Cardiac muscle cell (in vitro differentiated cells and primary cell): Measurements from ENCODE around the gene SLC44A5. TPM values are rescaled to one million over a fixed set of nuclear protein-coding genes. Genes with fewer than 3 reads are reported as not detected.
A peak's percentile ranks its signal among the peaks of the same experiment; 100 is the strongest.
"Not testable (repeated sequence)": the region's sequence is repeated elsewhere in the genome, so short reads cannot be mapped to it uniquely, and the experiment has no call there.

Experiments used
- DNase-seq, 2 donors: peaks; one replicate each; pipeline versions ENCODE4 v3.0.0 to v3.0.0-alpha.2; 2010 to 2017; ENCODE audit warnings: low read depth in 1 of 2, low spot score in 1 of 2
- H3K27ac ChIP-seq: fragments of 200-600 bp; sonication (generic); 2 replicates; pipeline ENCODE4 v1.5.1; 2016
- H3K27me3 ChIP-seq: fragments of 200-600 bp; sonication (generic); 2 replicates; pipeline ENCODE4 v1.6.0; 2016; ENCODE audit warnings: control low read depth
- H3K36me3 ChIP-seq: fragments of 200-600 bp; sonication (generic); 2 replicates; pipeline ENCODE4 v1.5.1; 2016; ENCODE audit warnings: control low read depth
- H3K4me1 ChIP-seq: fragments of 200-600 bp; sonication (generic); 2 replicates; pipeline ENCODE4 v1.8.1; 2017; ENCODE audit warnings: low read depth, mild to moderate bottlenecking, mixed run types
- H3K4me3 ChIP-seq: fragments of 200-600 bp; sonication (generic); 2 replicates; pipeline ENCODE4 v1.5.1; 2016; ENCODE audit warnings: mild to moderate bottlenecking
- H3K9me3 ChIP-seq: fragments of 200-600 bp; sonication (generic); 2 replicates; pipeline ENCODE4 v1.5.1; 2017; ENCODE audit warnings: low read depth, mild to moderate bottlenecking, control low read depth
- CTCF ChIP-seq: IDR thresholded peaks from 2 replicates; pipeline ENCODE4 v1.5.1; 2012; ENCODE audit warnings: low read depth, mild to moderate bottlenecking, low read length
- polyA plus RNA-seq: library from polyadenylated mRNA; unstranded; fragments of >200 nt; fragmentation: Nextera tagmentation; extraction: Ambion mirVana; gene quantifications from 2 replicates; pipeline ENCODE4 v1.2.1, GENCODE V29; 2016
- total RNA-seq: library from RNA; depleted of rRNA; stranded (reverse); fragments of >200 nt; gene quantifications from 2 replicates; pipeline ENCODE4 v1.2.3, GENCODE V29; 2016

The SLC44A5 gene
- total and polyA plus RNA-seq, 2 experiments from 2014 or later = 6.9 to 11.1 TPM

GRCh38 chr1:75265792-75266191 is 345.1 kb downstream of the SLC44A5 start:
- peak; percentile 66 for TF ChIP-seq CTCF
- peak; percentile 52 for DNase-seq

GRCh38 chr1:75264112-75264511 is 346.8 kb downstream of the SLC44A5 start:
- DNase-seq = no peak
- H3K4me1 ChIP-seq = no peaks in the 10 kb centered on the region
- no peak overlapping the region for H3K27ac ChIP-seq
- no peaks in the 10 kb centered on the region for H3K9me3 ChIP-seq
- H3K27me3 ChIP-seq = no peaks in the 10 kb centered on the region
- no peak for TF ChIP-seq CTCF
- H3K4me3 ChIP-seq = no peak overlapping the region
- H3K36me3 ChIP-seq = no peaks in the 10 kb centered on the region

More at GRCh38 chr1:75265792-75266191, 345.1 kb downstream of the SLC44A5 start:
- Histone ChIP-seq H3K4me3 (no peak overlapping the region), H3K27ac (no peak overlapping the region), H3K27me3 (no peaks in the 10 kb centered on the region), H3K4me1 (no peaks in the 10 kb centered on the region), H3K9me3 (no peaks in the 10 kb centered on the region), H3K36me3 (no peaks in the 10 kb centered on the region)

GRCh38 chr1:75263616-75264015 is 347.3 kb downstream of the SLC44A5 start:
- not testable (repeated sequence) for H3K9me3 ChIP-seq, H3K36me3 ChIP-seq, DNase-seq, H3K4me3 ChIP-seq, H3K4me1 ChIP-seq, H3K27ac ChIP-seq, H3K27me3 ChIP-seq

- H3K4me3 ChIP-seq, H3K27ac ChIP-seq, H3K36me3 ChIP-seq, H3K4me1 ChIP-seq, H3K9me3 ChIP-seq, DNase-seq, H3K27me3 ChIP-seq: not testable (repeated sequence)
These were observed 349.0 kb downstream of the SLC44A5 start for GRCh38 chr1:75261946-75262345.

GRCh38 chr1:75258351-75258750 is 352.6 kb downstream of the SLC44A5 start:
- no peak overlapping the region for H3K27ac ChIP-seq
- no peaks in the 10 kb centered on the region for H3K27me3 ChIP-seq
- no peak for DNase-seq
- no peaks in the 10 kb centered on the region for H3K9me3 ChIP-seq
- no peaks in the 10 kb centered on the region for H3K36me3 ChIP-seq
- no peak for TF ChIP-seq CTCF
- no peak overlapping the region for H3K4me3 ChIP-seq
- no peaks in the 10 kb centered on the region for H3K4me1 ChIP-seq

GRCh38 chr1:75257424-75257823 is 353.5 kb downstream of the SLC44A5 start:
- Histone ChIP-seq H3K27me3 (no peaks in the 10 kb centered on the region), H3K4me3 (no peak overlapping the region), H3K9me3 (no peaks in the 10 kb centered on the region), H3K36me3 (no peaks in the 10 kb centered on the region), H3K4me1 (no peaks in the 10 kb centered on the region), H3K27ac (no peak overlapping the region)
- peak in 1 of 2 donors; percentile 24 for DNase-seq
- TF ChIP-seq CTCF = no peak

- H3K4me3 ChIP-seq, H3K36me3 ChIP-seq, H3K27ac ChIP-seq, DNase-seq, H3K27me3 ChIP-seq, H3K9me3 ChIP-seq, H3K4me1 ChIP-seq: not testable (repeated sequence)
These were observed 360.8 kb downstream of the SLC44A5 start for GRCh38 chr1:75250114-75250513.
